ENCODE data around the gene NELL1.

GRCh38 chr11:21520244-21520643 lies 850.9 kb downstream of the NELL1 start:
- TF ChIP-seq EZH2 (IDR thresholded peaks at IDR 0.05; ENCODE audit: insufficient read depth, poor library complexity, severe bottlenecking): no peak
- TF ChIP-seq EZH2phosphoT487 (IDR thresholded peaks at IDR 0.05; ENCODE audit: insufficient read depth, low read depth): no peak
